GM19395 (cell line): Measurements from ENCODE around the gene ZBTB24.

Source experiments
- ATAC-seq: cut with Tn5 transposase; IDR thresholded peaks from one replicate; pipeline ENCODE4 v1.9.1; 2021; ENCODE audit warnings: mild to moderate bottlenecking, moderate library complexity; ENCODE audit not compliant: unreplicated experiment

Gene ZBTB24

GRCh38 chr6:109503327-109504224, 20.6 kb upstream of the ZBTB24 start:
- no peak for ATAC-seq

- no peak for ATAC-seq
Observed at GRCh38 chr6:109498936-109499335, 15.9 kb upstream of the ZBTB24 start.

- no peak for ATAC-seq
Observed at GRCh38 chr6:109498052-109498451, 15.0 kb upstream of the ZBTB24 start.

GRCh38 chr6:109496036-109496772, 13.2 kb upstream of the ZBTB24 start:
- ATAC-seq: no peak

GRCh38 chr6:109493865-109494264, 10.8 kb upstream of the ZBTB24 start:
- ATAC-seq: no peak

DNA sequence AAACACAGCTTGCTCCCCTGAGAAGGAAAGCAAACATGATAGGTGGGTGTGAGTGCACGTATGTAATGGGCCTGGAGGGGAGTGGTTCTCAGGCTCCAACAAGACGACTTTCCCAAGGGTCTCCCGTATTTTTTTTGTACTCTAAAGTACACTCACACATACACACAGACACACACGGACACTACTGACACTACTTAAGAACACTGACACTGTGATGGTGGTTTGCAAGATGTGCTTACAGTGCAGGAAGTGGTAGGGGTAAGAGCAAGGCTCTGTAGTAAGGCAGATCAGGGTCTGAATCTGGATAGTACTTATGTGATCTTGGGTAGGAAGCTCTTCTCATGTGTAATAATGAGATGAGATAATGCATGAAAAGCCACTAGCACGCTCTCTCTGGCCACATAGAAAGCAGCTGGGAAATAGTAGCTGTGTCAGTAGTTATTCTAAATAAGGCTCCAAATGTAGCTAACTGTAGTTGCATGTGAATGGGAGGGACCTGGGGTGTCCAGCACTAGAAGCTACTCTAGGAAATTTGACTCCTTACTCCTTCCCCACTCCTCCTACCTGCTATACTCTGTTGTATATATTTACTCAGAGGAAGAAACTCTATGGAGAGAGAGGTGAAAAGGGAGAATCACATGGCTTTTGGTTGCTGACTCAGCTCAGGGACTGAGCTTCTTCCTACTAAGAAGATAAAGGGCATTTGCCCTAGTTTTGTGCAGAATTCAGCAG, 8.4 kb upstream of the ZBTB24 start:
- ATAC-seq: no peak

- ATAC-seq: no peak
Observed at GRCh38 chr6:109490713-109491112, 7.7 kb upstream of the ZBTB24 start.

- ATAC-seq: no peak
Observed at GRCh38 chr6:109488001-109488400, 5.0 kb upstream of the ZBTB24 start.

DNA sequence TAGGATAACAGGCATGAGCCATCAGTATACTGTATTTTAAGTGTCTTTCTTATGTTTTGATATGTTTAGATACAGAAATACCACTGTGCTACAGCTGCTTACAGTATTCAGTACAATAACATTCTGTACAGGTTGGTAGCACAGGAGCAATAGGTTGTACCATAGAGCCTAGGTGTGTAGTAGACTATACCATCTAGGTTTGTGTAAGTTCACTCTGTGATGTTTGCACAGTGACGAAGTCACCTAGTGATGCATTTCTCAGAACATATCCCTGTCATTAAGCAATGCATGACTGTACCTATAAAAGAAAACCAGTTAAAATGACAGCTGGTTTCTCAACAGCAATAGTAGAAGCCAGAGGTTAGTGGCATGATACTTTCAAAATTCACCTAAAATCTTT, 3.0 kb upstream of the ZBTB24 start:
- no peak for ATAC-seq

- ATAC-seq: no peak
Observed at GRCh38 chr6:109485266-109485935, 2.4 kb upstream of the ZBTB24 start.

- no peak for ATAC-seq
Observed at GRCh38 chr6:109484122-109484521, 1.1 kb upstream of the ZBTB24 start.

GRCh38 chr6:109483735-109484057, 677 bp upstream of the ZBTB24 start:
- peak; percentile 24 for ATAC-seq

GRCh38 chr6:109480993-109481480, 2.0 kb downstream of the ZBTB24 start:
- ATAC-seq: no peak

GRCh38 chr6:109478841-109479624, 4.0 kb downstream of the ZBTB24 start:
- no peak for ATAC-seq

GRCh38 chr6:109478222-109478805, 4.7 kb downstream of the ZBTB24 start:
- no peak for ATAC-seq

DNA sequence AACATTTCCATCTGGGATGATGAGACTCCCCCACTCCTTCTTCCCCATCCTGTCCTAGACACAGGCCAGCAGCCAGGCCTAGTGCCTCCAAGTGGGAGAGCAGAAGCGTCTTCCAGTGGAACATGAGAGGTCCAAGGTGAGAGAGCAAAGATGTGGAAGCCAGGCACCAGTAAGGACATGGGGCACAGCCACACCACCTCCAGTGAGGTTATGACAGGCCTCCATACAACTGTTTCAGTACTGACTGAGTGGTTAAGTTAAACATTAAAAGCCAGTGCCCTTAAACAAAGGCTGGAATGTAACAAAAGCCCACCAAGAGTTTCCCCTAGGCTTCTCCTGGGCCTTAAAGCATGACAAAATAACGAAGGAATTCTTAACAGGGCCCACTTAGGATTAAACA, 5.3 kb downstream of the ZBTB24 start:
- ATAC-seq: peak; percentile 65

DNA sequence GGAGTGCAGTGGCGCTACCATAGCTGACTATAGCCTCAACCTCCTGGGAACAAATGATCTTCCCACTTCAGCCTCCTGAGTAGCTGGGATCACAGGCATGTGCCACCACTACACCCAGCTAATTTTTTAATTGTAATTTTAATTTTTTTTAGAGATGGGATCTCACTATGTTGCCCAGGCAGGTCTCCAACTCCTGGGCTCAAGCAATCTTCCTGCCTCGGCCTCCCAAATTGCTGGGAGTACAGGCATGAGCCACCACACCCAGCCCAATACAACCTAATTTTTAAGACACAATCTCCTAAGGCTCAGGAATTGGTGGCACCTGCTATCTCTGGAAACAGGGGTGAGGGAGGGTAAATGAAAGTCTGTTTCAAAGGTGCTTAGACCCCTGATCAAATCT, 5.8 kb downstream of the ZBTB24 start:
- no peak for ATAC-seq

- no peak for ATAC-seq
Observed at GRCh38 chr6:109475625-109476024, 7.4 kb downstream of the ZBTB24 start.

DNA sequence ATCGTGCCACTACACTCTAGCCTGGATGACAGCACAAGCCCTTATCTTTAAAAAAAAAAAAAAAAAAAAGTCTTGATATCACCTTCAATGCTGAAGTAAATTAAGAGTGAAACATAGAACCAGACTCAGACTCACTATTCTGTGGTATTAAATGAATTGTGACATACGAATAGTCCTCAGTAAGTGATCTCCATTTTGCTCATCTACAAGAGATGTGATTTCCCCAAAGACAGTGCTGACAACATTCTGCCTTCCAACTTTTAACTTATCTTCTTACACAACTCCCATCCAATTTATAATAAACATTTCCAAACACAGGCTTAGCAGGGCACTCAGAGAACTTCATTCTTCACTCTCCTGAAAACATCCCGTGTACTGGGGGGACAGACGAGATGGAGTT, 8.0 kb downstream of the ZBTB24 start:
- ATAC-seq: no peak

GRCh38 chr6:109473120-109473519, 9.9 kb downstream of the ZBTB24 start:
- no peak for ATAC-seq
